HEK293 (cell line): ENCODE results near the gene SLC66A2.

ENCODE experiments used
- AEBP2 ChIP-seq: fragments of 450-650 bp; formaldehyde crosslinking; IDR thresholded peaks from 2 replicates; pipeline ENCODE4 v1.5.1; 2016; ENCODE audit warnings: missing biosample characterization, missing genetic modification characterization, borderline replicate concordance
- CTCF ChIP-seq: fragments of 450-650 bp; formaldehyde crosslinking; IDR thresholded peaks from 2 replicates; pipeline ENCODE4 v1.5.1; 2016; ENCODE audit warnings: missing biosample characterization, missing genetic modification characterization
- ZNF133 ChIP-seq: fragments of 450-650 bp; formaldehyde crosslinking; IDR thresholded peaks from 2 replicates; pipeline ENCODE4 v1.5.1; 2016; ENCODE audit warnings: missing biosample characterization, missing genetic modification characterization
- ZNF148 ChIP-seq: fragments of 450-650 bp; formaldehyde crosslinking; IDR thresholded peaks from 2 replicates; pipeline ENCODE4 v1.5.0; 2017; ENCODE audit warnings: missing biosample characterization, missing genetic modification characterization, borderline replicate concordance
- ZNF24 ChIP-seq: fragments of 450-650 bp; formaldehyde crosslinking; IDR thresholded peaks from 2 replicates; pipeline ENCODE4 v1.5.1; 2016; ENCODE audit warnings: missing biosample characterization, missing genetic modification characterization
- ZNF549 ChIP-seq: fragments of 450-650 bp; IDR thresholded peaks from 2 replicates; pipeline ENCODE4 v1.5.1; 2018; ENCODE audit warnings: missing biosample characterization, missing genetic modification characterization, mild to moderate bottlenecking, inconsistent platforms, moderate library complexity
- ZNF558 ChIP-seq: fragments of 450-650 bp; formaldehyde crosslinking; IDR thresholded peaks from 2 replicates; pipeline ENCODE4 v1.5.1; 2016; ENCODE audit warnings: missing biosample characterization, missing genetic modification characterization
- ZNF610 ChIP-seq: fragments of 450-650 bp; formaldehyde crosslinking; IDR thresholded peaks from 2 replicates; pipeline ENCODE4 v1.5.1; 2016; ENCODE audit warnings: missing biosample characterization, missing genetic modification characterization, borderline replicate concordance
- ZNF704 ChIP-seq: fragments of 450-650 bp; formaldehyde crosslinking; IDR thresholded peaks from 2 replicates; pipeline ENCODE4 v1.5.1; 2016; ENCODE audit warnings: missing biosample characterization, missing genetic modification characterization
- TF ChIP-seq, protein P1 (sequence below): fragments of 450-650 bp; IDR thresholded peaks from 2 replicates; pipeline ENCODE4 v1.5.1; 2018; ENCODE audit warnings: missing biosample characterization, mild to moderate bottlenecking, missing genetic modification characterization
- TF ChIP-seq, protein P2 (sequence below): fragments of 450-650 bp; formaldehyde crosslinking; IDR thresholded peaks from 2 replicates; pipeline ENCODE4 v1.5.1; 2016; ENCODE audit warnings: missing biosample characterization, missing genetic modification characterization

- TF ChIP-seq ZNF133 (no peak), ZNF610 (tag by site-specific recombination) (no peak), ZNF148 (tag by site-specific recombination) (no peak), CTCF (tag by site-specific recombination) (no peak), ZNF704 (tag by site-specific recombination) (no peak), AEBP2 (no peak), ZNF24 (tag by site-specific recombination) (no peak), ZNF549 (no peak), ZNF558 (no peak)
- TF ChIP-seq, protein P1, sequence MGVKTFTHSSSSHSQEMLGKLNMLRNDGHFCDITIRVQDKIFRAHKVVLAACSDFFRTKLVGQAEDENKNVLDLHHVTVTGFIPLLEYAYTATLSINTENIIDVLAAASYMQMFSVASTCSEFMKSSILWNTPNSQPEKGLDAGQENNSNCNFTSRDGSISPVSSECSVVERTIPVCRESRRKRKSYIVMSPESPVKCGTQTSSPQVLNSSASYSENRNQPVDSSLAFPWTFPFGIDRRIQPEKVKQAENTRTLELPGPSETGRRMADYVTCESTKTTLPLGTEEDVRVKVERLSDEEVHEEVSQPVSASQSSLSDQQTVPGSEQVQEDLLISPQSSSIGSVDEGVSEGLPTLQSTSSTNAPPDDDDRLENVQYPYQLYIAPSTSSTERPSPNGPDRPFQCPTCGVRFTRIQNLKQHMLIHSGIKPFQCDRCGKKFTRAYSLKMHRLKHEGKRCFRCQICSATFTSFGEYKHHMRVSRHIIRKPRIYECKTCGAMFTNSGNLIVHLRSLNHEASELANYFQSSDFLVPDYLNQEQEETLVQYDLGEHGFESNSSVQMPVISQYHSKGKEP (tag by site-specific recombination): no peak
- TF ChIP-seq, protein P2, sequence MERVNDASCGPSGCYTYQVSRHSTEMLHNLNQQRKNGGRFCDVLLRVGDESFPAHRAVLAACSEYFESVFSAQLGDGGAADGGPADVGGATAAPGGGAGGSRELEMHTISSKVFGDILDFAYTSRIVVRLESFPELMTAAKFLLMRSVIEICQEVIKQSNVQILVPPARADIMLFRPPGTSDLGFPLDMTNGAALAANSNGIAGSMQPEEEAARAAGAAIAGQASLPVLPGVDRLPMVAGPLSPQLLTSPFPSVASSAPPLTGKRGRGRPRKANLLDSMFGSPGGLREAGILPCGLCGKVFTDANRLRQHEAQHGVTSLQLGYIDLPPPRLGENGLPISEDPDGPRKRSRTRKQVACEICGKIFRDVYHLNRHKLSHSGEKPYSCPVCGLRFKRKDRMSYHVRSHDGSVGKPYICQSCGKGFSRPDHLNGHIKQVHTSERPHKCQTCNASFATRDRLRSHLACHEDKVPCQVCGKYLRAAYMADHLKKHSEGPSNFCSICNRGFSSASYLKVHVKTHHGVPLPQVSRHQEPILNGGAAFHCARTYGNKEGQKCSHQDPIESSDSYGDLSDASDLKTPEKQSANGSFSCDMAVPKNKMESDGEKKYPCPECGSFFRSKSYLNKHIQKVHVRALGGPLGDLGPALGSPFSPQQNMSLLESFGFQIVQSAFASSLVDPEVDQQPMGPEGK (tag by site-specific recombination): no peak
Observed at GRCh38 chr18:79991494-79991893, 40.0 kb upstream of the SLC66A2 start.
